D721Med (cell line): ENCODE measurements around the gene SECTM1.
"Not testable (repeated sequence)": the region's sequence is repeated elsewhere in the genome, so short reads cannot be mapped to it uniquely, and the experiment has no call there.

Source experiments
- DNase-seq: peaks from one replicate; pipeline ENCODE4 v3.0.0; 2011; ENCODE audit warnings: low spot score; ENCODE audit not compliant: insufficient read length
- FAIRE-seq: peaks from 2 replicates; lab custom pipeline; 2011; peaks lifted over from hg19 to GRCh38; lab: Jason Lieb, UNC
- CTCF ChIP-seq: IDR thresholded peaks from 2 replicates; pipeline ENCODE4 v1.5.1; 2012; ENCODE audit warnings: mild to moderate bottlenecking, control low read depth; ENCODE audit not compliant: insufficient read depth; ENCODE audit errors: missing control alignments

Gene SECTM1

GRCh38 chr17:82376042-82376730 is 42.6 kb upstream of the SECTM1 start:
- FAIRE-seq: no peak
- TF ChIP-seq CTCF: no peak
- DNase-seq: no peak

GRCh38 chr17:82375359-82376041 is 41.9 kb upstream of the SECTM1 start:
- FAIRE-seq: no peak
- no peak for TF ChIP-seq CTCF
- no peak for DNase-seq

GRCh38 chr17:82374626-82375331 is 41.2 kb upstream of the SECTM1 start:
- TF ChIP-seq CTCF: no peak
- DNase-seq (no peak), FAIRE-seq (no peak)

GRCh38 chr17:82373731-82374625 is 40.4 kb upstream of the SECTM1 start:
- no peak for FAIRE-seq
- TF ChIP-seq CTCF: no peak
- no peak for DNase-seq

- DNase-seq, FAIRE-seq: not testable (repeated sequence)
Observed at GRCh38 chr17:82373072-82373452, 39.5 kb upstream of the SECTM1 start.

GRCh38 chr17:82372249-82373071 is 38.9 kb upstream of the SECTM1 start:
- no peak for DNase-seq
- FAIRE-seq: no peak
- no peak for TF ChIP-seq CTCF
